Colonic mucosa (tissue), 4 donors: ENCODE measurements around the gene CT55. TPM values are rescaled to one million over a fixed set of nuclear protein-coding genes. Genes with fewer than 3 reads are reported as not detected.

Experiments
- DNase-seq: peaks from one replicate; pipeline ENCODE4 v3.0.0-alpha.2; 2020
- H3K27ac ChIP-seq: fragments of 200-600 bp; one replicate; pipeline ENCODE4 v1.8.0; 2021
- H3K27me3 ChIP-seq: fragments of 200-600 bp; one replicate; pipeline ENCODE4 v1.8.0; 2021
- H3K36me3 ChIP-seq: fragments of 200-600 bp; one replicate; pipeline ENCODE4 v1.8.0; 2021
- H3K4me1 ChIP-seq: fragments of 200-600 bp; one replicate; pipeline ENCODE4 v1.8.0; 2021; ENCODE audit warnings: mild to moderate bottlenecking
- H3K4me3 ChIP-seq: fragments of 200-600 bp; one replicate; pipeline ENCODE4 v1.8.0; 2021
- H3K9ac ChIP-seq, 2 donors: one replicate each; pipeline ENCODE4 v1.7.0; 2013; ENCODE audit warnings: control low read depth in 2 of 2, low read depth in 2 of 2, low read length in 2 of 2
- H3K9me3 ChIP-seq: fragments of 200-600 bp; one replicate; pipeline ENCODE4 v1.8.0; 2021
- intact Hi-C: fragments of 100-400 bp; cut with DNase I; formaldehyde crosslinking; loops from one replicate; pipeline ENCODE4 v1.14.1; 2022
- total RNA-seq, 2 donors: library from RNA; stranded (reverse); fragmentation: NEBNext Ultra II Directional in 1 of 2; extraction: Animal tissue kit (Norgen Biotek cat#: 25700) in 1 of 2; gene quantifications; one replicate each; pipeline ENCODE4 v1.2.1, GENCODE V29; 2021
- TF ChIP-seq, protein P1 (sequence below): fragments of 200-600 bp; IDR thresholded peaks from one replicate; pipeline ENCODE4 v1.8.0; 2022; ENCODE audit warnings: antibody characterized with exemption, mild to moderate bottlenecking
- donor health status: healthy.
- donor health status: DM: no; HTN: no; CAD: no.
- donor health status: DM: no; HTN: no; CAD: no.

CT55 gene
- total RNA-seq, 2 donors from 2014 or later = not detected

DNA sequence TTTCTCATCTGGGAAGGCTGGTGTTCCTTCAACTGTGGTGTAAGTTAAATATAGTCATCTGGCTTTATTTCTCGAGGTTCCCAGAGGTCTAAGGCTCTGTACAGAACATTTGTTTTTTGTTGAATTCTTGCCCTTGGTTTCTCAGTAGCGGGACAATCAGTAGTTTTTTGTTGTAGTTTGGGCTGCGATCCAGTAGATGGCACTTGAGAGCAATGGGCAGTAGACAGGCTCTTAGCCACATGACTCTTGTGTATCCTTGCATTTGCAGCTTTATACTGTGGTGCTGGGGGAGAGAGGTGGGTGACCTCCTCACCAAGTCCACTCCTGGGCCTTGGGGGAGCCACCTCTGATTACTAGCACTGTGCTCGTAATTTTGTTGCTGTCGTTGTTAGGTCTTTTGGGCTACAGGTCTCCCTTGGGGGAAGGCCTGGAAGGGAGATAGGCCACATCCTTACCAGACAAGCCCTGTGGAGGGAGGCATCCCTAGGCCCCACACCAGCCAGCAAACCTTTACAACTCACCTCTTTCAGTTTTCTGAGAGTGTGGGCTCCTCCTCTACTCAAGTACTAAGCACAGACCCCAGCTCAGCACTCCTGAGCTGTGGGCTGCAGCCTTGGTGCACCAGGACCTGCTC, 59.0 kb downstream of the CT55 start:
- TF ChIP-seq, protein P1, sequence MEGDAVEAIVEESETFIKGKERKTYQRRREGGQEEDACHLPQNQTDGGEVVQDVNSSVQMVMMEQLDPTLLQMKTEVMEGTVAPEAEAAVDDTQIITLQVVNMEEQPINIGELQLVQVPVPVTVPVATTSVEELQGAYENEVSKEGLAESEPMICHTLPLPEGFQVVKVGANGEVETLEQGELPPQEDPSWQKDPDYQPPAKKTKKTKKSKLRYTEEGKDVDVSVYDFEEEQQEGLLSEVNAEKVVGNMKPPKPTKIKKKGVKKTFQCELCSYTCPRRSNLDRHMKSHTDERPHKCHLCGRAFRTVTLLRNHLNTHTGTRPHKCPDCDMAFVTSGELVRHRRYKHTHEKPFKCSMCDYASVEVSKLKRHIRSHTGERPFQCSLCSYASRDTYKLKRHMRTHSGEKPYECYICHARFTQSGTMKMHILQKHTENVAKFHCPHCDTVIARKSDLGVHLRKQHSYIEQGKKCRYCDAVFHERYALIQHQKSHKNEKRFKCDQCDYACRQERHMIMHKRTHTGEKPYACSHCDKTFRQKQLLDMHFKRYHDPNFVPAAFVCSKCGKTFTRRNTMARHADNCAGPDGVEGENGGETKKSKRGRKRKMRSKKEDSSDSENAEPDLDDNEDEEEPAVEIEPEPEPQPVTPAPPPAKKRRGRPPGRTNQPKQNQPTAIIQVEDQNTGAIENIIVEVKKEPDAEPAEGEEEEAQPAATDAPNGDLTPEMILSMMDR = peak; percentile 73
- DNase-seq = peak; percentile 33
- intact Hi-C loops = no loop called here
- Histone ChIP-seq H3K4me1 (no peaks in the 10 kb centered on the region), H3K36me3 (no peaks in the 10 kb centered on the region), H3K9ac (no peak overlapping the region), H3K27ac (no peak overlapping the region), H3K27me3 (no peaks in the 10 kb centered on the region), H3K9me3 (no peaks in the 10 kb centered on the region), H3K4me3 (no peak overlapping the region)

DNA sequence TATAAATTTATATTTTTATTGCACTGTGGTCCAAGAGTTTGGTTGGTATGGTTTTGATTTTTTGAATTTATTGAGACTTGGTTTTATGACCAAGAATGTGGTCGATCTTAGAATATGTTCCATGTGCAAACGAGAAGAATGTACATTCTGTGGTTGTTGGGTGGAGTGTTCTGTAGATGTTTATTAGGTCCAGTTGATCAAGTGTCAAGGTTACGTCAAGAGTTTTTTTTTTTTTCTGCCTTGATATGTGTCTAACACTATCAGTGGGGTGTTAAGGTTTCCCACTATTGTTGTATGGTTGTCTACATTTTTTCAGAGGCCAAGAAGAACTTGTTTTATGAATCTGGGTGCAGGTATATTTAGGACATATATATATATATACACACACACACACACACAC, 61.6 kb downstream of the CT55 start:
- intact Hi-C loops = no loop called here
- Histone ChIP-seq H3K27ac (no peak overlapping the region), H3K4me1 (no peaks in the 10 kb centered on the region), H3K36me3 (no peaks in the 10 kb centered on the region), H3K9ac (no peak overlapping the region), H3K9me3 (no peaks in the 10 kb centered on the region), H3K4me3 (no peak overlapping the region), H3K27me3 (no peaks in the 10 kb centered on the region)
- no peak for DNase-seq
- TF ChIP-seq, protein P1 = no peak

Other genes with a start within 250 kb of the CT55 start
- 1 to 10 TPM; 1.4 to 1.5 TPM for gene SMIM10, start 180.4 kb downstream of the CT55 start, total RNA-seq
- gene RTL8B, start 148.9 kb downstream of the CT55 start, total RNA-seq = 1 to 10 TPM; 1.6 to 3.8 TPM
- 10 to 100 TPM; 44.7 to 55.6 TPM for gene RTL8C, start 139.0 kb downstream of the CT55 start, total RNA-seq
- 10 to 100 TPM; 37.4 to 38.4 TPM for gene RTL8A, start 119.3 kb downstream of the CT55 start, total RNA-seq
- gene SMIM10L2B, start 72.7 kb downstream of the CT55 start, total RNA-seq = 1 to 10 TPM in 1 of 2 donors, under 1 TPM in 1; 0.35 to 1.0 TPM
- not detected for gene ETDB, start 50.9 kb downstream of the CT55 start, total RNA-seq
- not detected for gene ETDA, start 80.7 kb upstream of the CT55 start, total RNA-seq
- gene ETDC, start 138.1 kb upstream of the CT55 start, total RNA-seq = not detected
- gene ZNF75D, start 172.7 kb upstream of the CT55 start, total RNA-seq = 1 to 10 TPM; 6.5 to 7.3 TPM
- 1 to 10 TPM; 2.1 to 3.4 TPM for gene ZNF449, start 173.4 kb upstream of the CT55 start, total RNA-seq